GM20000 (cell line): Measurements from ENCODE around the gene SLC36A2.

Source experiments
- DNase-seq: peaks from one replicate; pipeline ENCODE4 v3.0.0; 2012; ENCODE audit warnings: low spot score
- CTCF ChIP-seq: IDR thresholded peaks from 2 replicates; pipeline ENCODE4 v1.5.1; 2012; ENCODE audit warnings: mild to moderate bottlenecking, control low read depth; ENCODE audit errors: extremely low read depth, missing control alignments

The SLC36A2 gene

GRCh38 chr5:151363673-151364072 is 16.3 kb upstream of the SLC36A2 start:
- TF ChIP-seq CTCF, result no peak
- DNase-seq, result no peak

- no peak for DNase-seq
- TF ChIP-seq CTCF, result no peak
These were observed 15.6 kb upstream of the SLC36A2 start for GRCh38 chr5:151362970-151363369.

GRCh38 chr5:151359391-151359790 is 12.0 kb upstream of the SLC36A2 start:
- TF ChIP-seq CTCF, result no peak
- no peak for DNase-seq

- no peak for DNase-seq
- no peak for TF ChIP-seq CTCF
These were observed 10.4 kb upstream of the SLC36A2 start for GRCh38 chr5:151357792-151358191.

- no peak for DNase-seq
- TF ChIP-seq CTCF, result no peak
These were observed 9.7 kb upstream of the SLC36A2 start for GRCh38 chr5:151357097-151357496.

GRCh38 chr5:151351671-151352070 is 4.3 kb upstream of the SLC36A2 start:
- no peak for DNase-seq
- TF ChIP-seq CTCF, result no peak

- no peak for TF ChIP-seq CTCF
- DNase-seq, result no peak
These were observed 1.4 kb upstream of the SLC36A2 start for GRCh38 chr5:151348789-151349188.
